Measurements from ENCODE around the gene EFHC1.

EFHC1 gene

GRCh38 chr6:52499026-52499425 is 78.9 kb downstream of the EFHC1 start:
- peak overlapping the region; percentile 81 for H3K9ac ChIP-seq (ENCODE audit: low read length)
- peak overlapping the region; percentile 70 for H3K4me2 ChIP-seq (ENCODE audit: low read depth, low read length)
- TF ChIP-seq EZH2 (optimal IDR thresholded peaks at IDR 0.05; ENCODE audit: low read depth, low read length): no peak
- no peak for TF ChIP-seq CTCF (IDR thresholded peaks at IDR 0.05; ENCODE audit: low read length)
- no peak for TF ChIP-seq EZH2phosphoT487 (IDR thresholded peaks at IDR 0.05; ENCODE audit: low read length)
- H3K4me1 ChIP-seq (ENCODE audit: low read length): peaks cover 75% of the 10 kb centered on the region
- H3F3A ChIP-seq (ENCODE audit: insufficient read depth, low read length): peaks cover 78% of the 10 kb centered on the region
- peak overlapping the region; percentile 96 for H3K27ac ChIP-seq (ENCODE audit: low read length)
- H2AFZ ChIP-seq (ENCODE audit: low read length): no peak overlapping the region
- peaks cover 27% of the 10 kb centered on the region for H3K79me2 ChIP-seq (ENCODE audit: low read length)
- H3K9me3 ChIP-seq (replicated peaks; ENCODE audit: insufficient read depth, low read length): no peaks in the 10 kb centered on the region
- H3K9me2 ChIP-seq (replicated peaks; ENCODE audit: insufficient read depth, low read length): no peaks in the 10 kb centered on the region
- H4K20me1 ChIP-seq (ENCODE audit: insufficient read depth, low read length): no peaks in the 10 kb centered on the region
- 0 out of 2 replicates have a peak, but pooled peaks cover 12% of the 10 kb centered on the region for H3K36me3 ChIP-seq (replicated peaks; ENCODE audit: insufficient read depth, low read length)
- peak; percentile 35 for DNase-seq
- H3K4me3 ChIP-seq (ENCODE audit: low read length): peak overlapping the region; percentile 28; the same call in 1 of the 2 replicates
- no peaks in the 10 kb centered on the region for H3K27me3 ChIP-seq (replicated peaks; ENCODE audit: insufficient read depth, low read length)

- H3K9ac ChIP-seq (ENCODE audit: low read length): peak overlapping the region; percentile 81
- H3K27me3 ChIP-seq (replicated peaks; ENCODE audit: insufficient read depth, low read length): no peaks in the 10 kb centered on the region
- no peak for TF ChIP-seq EZH2 (optimal IDR thresholded peaks at IDR 0.05; ENCODE audit: low read depth, low read length)
- no peak for TF ChIP-seq EZH2phosphoT487 (IDR thresholded peaks at IDR 0.05; ENCODE audit: low read length)
- no peak for TF ChIP-seq CTCF (IDR thresholded peaks at IDR 0.05; ENCODE audit: low read length)
- peak overlapping the region; percentile 96 for H3K27ac ChIP-seq (ENCODE audit: low read length)
- no peak overlapping the region for H2AFZ ChIP-seq (ENCODE audit: low read length)
- H3K79me2 ChIP-seq (ENCODE audit: low read length): peaks cover 34% of the 10 kb centered on the region
- H3K4me2 ChIP-seq (ENCODE audit: low read depth, low read length): peak overlapping the region; percentile 70
- H3K9me2 ChIP-seq (replicated peaks; ENCODE audit: insufficient read depth, low read length): no peaks in the 10 kb centered on the region
- H3K4me1 ChIP-seq (ENCODE audit: low read length): peaks cover 70% of the 10 kb centered on the region
- H3K36me3 ChIP-seq (replicated peaks; ENCODE audit: insufficient read depth, low read length): peaks cover 12% of the 10 kb centered on the region; the same call in 1 of the 2 replicates
- H3F3A ChIP-seq (ENCODE audit: insufficient read depth, low read length): peaks cover 77% of the 10 kb centered on the region
- no peaks in the 10 kb centered on the region for H4K20me1 ChIP-seq (ENCODE audit: insufficient read depth, low read length)
- H3K9me3 ChIP-seq (replicated peaks; ENCODE audit: insufficient read depth, low read length): no peaks in the 10 kb centered on the region
- no peak for DNase-seq
- peak overlapping the region; percentile 28; the same call in 1 of the 2 replicates for H3K4me3 ChIP-seq (ENCODE audit: low read length)
Measured at GRCh38 chr6:52499681-52500236, 79.6 kb downstream of the EFHC1 start.

- Histone ChIP-seq H2AFZ (ENCODE audit: low read length) (no peak overlapping the region), H3K27me3 (replicated peaks; ENCODE audit: insufficient read depth, low read length) (no peaks in the 10 kb centered on the region), H3F3A (ENCODE audit: insufficient read depth, low read length) (peaks cover 75% of the 10 kb centered on the region), H3K4me1 (ENCODE audit: low read length) (peaks cover 68% of the 10 kb centered on the region), H3K9me2 (replicated peaks; ENCODE audit: insufficient read depth, low read length) (no peaks in the 10 kb centered on the region), H3K9ac (ENCODE audit: low read length) (peak overlapping the region; percentile 81; the same call in 1 of the 2 replicates), H3K79me2 (ENCODE audit: low read length) (peaks cover 42% of the 10 kb centered on the region), H3K4me3 (ENCODE audit: low read length) (no peak overlapping the region), H3K36me3 (replicated peaks; ENCODE audit: insufficient read depth, low read length) (peaks cover 20% of the 10 kb centered on the region; the same call in 1 of the 2 replicates), H3K4me2 (ENCODE audit: low read depth, low read length) (peak overlapping the region; percentile 70; the same call in 1 of the 2 replicates), H4K20me1 (ENCODE audit: insufficient read depth, low read length) (no peaks in the 10 kb centered on the region), H3K9me3 (replicated peaks; ENCODE audit: insufficient read depth, low read length) (no peaks in the 10 kb centered on the region), H3K27ac (ENCODE audit: low read length) (peak overlapping the region; percentile 96; the same call in 1 of the 2 replicates)
- no peak for DNase-seq
- TF ChIP-seq CTCF (IDR thresholded peaks at IDR 0.05; ENCODE audit: low read length): no peak
- no peak for TF ChIP-seq EZH2 (optimal IDR thresholded peaks at IDR 0.05; ENCODE audit: low read depth, low read length)
Measured at GRCh38 chr6:52500238-52501129, 80.3 kb downstream of the EFHC1 start.
